ENCODE measurements around the gene CDC42SE2. TPM values are rescaled to one million over a fixed set of nuclear protein-coding genes. Genes with fewer than 3 reads are reported as not detected.
"Not testable (repeated sequence)": the region's sequence is repeated elsewhere in the genome, so short reads cannot be mapped to it uniquely, and the experiment has no call there.

CDC42SE2 gene
- total RNA-seq, 1 experiment from 2014 or later, result 23.2 TPM

DNA sequence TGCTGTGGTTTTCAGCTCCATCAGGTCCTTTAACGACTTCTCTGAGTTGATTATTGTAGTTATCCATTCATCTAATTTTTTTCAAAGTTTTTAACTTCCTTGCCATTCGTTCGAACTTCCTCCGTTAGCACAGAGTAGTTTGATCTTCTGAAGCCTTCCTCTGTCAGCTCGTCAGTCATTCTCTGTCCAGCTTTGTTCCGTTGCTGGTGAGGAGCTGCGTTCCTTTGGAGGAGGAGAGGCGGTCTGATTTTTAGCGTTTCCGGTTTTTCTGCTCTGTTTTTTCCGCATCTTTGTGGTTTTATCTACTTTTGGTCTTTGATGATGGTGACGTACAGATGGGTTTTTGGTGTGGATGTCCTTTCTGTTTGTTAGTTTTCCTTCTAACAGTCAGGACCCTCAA is 72.9 kb downstream of the CDC42SE2 start:
- H3K27me3 ChIP-seq (ENCODE audit: insufficient read depth, low read length); H3K27ac ChIP-seq (ENCODE audit: insufficient read length, low read depth, low read length); H3K27me3 Mint-ChIP-seq (ENCODE audit: low read depth); H3K56ac ChIP-seq (ENCODE audit: insufficient read length, low read depth, low read length); DNase-seq; H3K27ac Mint-ChIP-seq; H3K4ac ChIP-seq (ENCODE audit: low read depth, low read length); H3K23ac ChIP-seq (ENCODE audit: insufficient read length, low read depth, low read length); H3T11ph ChIP-seq (ENCODE audit: low read length); H3K18ac ChIP-seq (ENCODE audit: insufficient read length, low read depth, low read length); H2BK15ac ChIP-seq (ENCODE audit: low read depth, low read length); H3K4me1 ChIP-seq (ENCODE audit: insufficient read depth, low read length); H4K5ac ChIP-seq (ENCODE audit: insufficient read length, low read depth, low read length); H3K4me1 Mint-ChIP-seq; H2AFZ ChIP-seq (ENCODE audit: low read length); H3K79me2 ChIP-seq (ENCODE audit: insufficient read depth, low read length); H4K91ac ChIP-seq (ENCODE audit: insufficient read length, low read depth, low read length); H3K79me1 ChIP-seq (ENCODE audit: insufficient read depth, low read depth, low read length, poor library complexity, severe bottlenecking); H3K23me2 ChIP-seq (ENCODE audit: insufficient read length, low read depth, low read length, poor library complexity, severe bottlenecking); H2BK20ac ChIP-seq (ENCODE audit: low read depth, low read length, poor library complexity, severe bottlenecking); H2BK12ac ChIP-seq (ENCODE audit: insufficient read length, low read depth, low read length); H3K4me3 Mint-ChIP-seq; H3K9ac ChIP-seq (ENCODE audit: extremely low read depth, insufficient read length, low read length); H2AK5ac ChIP-seq (ENCODE audit: insufficient read length, low read length); H3K4me2 ChIP-seq (ENCODE audit: insufficient read depth, insufficient read length, low read length); H3K14ac ChIP-seq (ENCODE audit: insufficient read depth, low read length); H4K8ac ChIP-seq (replicated peaks; ENCODE audit: insufficient read length, low read depth, low read length); H2BK5ac ChIP-seq (ENCODE audit: insufficient read length, low read length); H4K20me1 ChIP-seq (ENCODE audit: control insufficient read depth, insufficient read depth, insufficient read length); H2BK120ac ChIP-seq (ENCODE audit: low read depth, low read length, poor library complexity, severe bottlenecking): not testable (repeated sequence)
- peaks cover 37 to 60% (median 44%) of the 10 kb centered on the region in 3 experiments for H3K36me3 Mint-ChIP-seq (ENCODE audit: insufficient read depth in 1 of 3, low read depth in 3 of 3)
- WGBS (ENCODE audit: extremely low coverage, insufficient read length, low lambda C conversion rate), result no CpG with 5 or more reads among the region's 12 CpGs
- H3K9me3 Mint-ChIP-seq, result peaks cover 54 to 58% of the 10 kb centered on the region in 2 experiments
- H3K9me3 ChIP-seq (ENCODE audit: control insufficient read depth, low read depth, low read length), result peaks cover 12% of the 10 kb centered on the region

DNA sequence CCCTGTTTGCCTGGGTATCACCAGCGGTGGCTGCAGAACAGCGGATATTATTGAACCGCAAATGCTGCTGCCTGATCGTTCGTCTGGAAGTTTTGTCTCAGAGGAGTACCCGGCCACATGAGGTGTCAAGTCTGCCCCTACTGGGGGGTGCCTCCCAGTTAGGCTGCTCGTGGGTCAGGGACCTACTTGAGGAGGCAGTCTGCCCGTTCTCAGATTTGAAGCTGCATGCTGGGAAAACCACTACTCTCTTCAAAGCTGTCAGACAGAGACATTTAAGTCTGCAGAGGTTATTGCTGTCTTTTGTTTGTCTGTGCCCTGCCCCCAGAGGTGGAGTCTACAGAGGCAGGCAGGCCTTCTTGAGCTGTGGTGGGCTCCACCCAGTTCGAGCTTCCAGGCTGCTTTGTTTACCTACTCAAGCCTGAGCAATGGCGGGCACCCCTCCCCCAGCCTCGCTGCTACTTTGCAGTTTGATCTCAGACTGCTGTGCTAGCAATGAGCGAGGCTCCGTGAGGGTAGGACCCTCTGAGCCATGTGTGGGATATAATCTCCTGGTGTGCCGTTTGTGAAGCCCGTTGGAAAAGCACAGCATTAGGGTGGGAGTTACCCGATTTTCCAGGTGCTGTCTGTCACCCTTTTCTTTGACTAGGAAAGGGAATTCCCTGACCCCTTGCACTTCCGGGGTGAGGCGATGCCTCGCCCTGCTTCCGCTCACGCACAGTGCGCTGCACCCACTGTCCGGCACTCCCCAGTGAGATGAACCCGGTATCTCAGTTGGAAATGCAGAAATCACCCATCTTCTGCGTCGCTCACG is 73.6 kb downstream of the CDC42SE2 start:
- H4K5ac ChIP-seq (ENCODE audit: insufficient read length, low read depth, low read length); H3K14ac ChIP-seq (ENCODE audit: insufficient read depth, low read length); H3T11ph ChIP-seq (ENCODE audit: low read length); H4K20me1 ChIP-seq (ENCODE audit: control insufficient read depth, insufficient read depth, insufficient read length); H3K4me2 ChIP-seq (ENCODE audit: insufficient read depth, insufficient read length, low read length); H3K4me3 Mint-ChIP-seq; H3K23ac ChIP-seq (ENCODE audit: insufficient read length, low read depth, low read length); H2BK5ac ChIP-seq (ENCODE audit: insufficient read length, low read length); H2AK5ac ChIP-seq (ENCODE audit: insufficient read length, low read length); H2BK12ac ChIP-seq (ENCODE audit: insufficient read length, low read depth, low read length); H3K79me2 ChIP-seq (ENCODE audit: insufficient read depth, low read length); H3K27ac Mint-ChIP-seq; H3K27me3 ChIP-seq (ENCODE audit: insufficient read depth, low read length); H2BK15ac ChIP-seq (ENCODE audit: low read depth, low read length); H3K9ac ChIP-seq (ENCODE audit: extremely low read depth, insufficient read length, low read length); H3K4me1 ChIP-seq (ENCODE audit: insufficient read depth, low read length); H3K4me1 Mint-ChIP-seq; H2BK20ac ChIP-seq (ENCODE audit: low read depth, low read length, poor library complexity, severe bottlenecking); H3K56ac ChIP-seq (ENCODE audit: insufficient read length, low read depth, low read length); H2AFZ ChIP-seq (ENCODE audit: low read length); H2BK120ac ChIP-seq (ENCODE audit: low read depth, low read length, poor library complexity, severe bottlenecking); H4K8ac ChIP-seq (replicated peaks; ENCODE audit: insufficient read length, low read depth, low read length); H3K18ac ChIP-seq (ENCODE audit: insufficient read length, low read depth, low read length); H4K91ac ChIP-seq (ENCODE audit: insufficient read length, low read depth, low read length); DNase-seq; H3K4ac ChIP-seq (ENCODE audit: low read depth, low read length); H3K79me1 ChIP-seq (ENCODE audit: insufficient read depth, low read depth, low read length, poor library complexity, severe bottlenecking); H3K27me3 Mint-ChIP-seq (ENCODE audit: low read depth); H3K23me2 ChIP-seq (ENCODE audit: insufficient read length, low read depth, low read length, poor library complexity, severe bottlenecking); H3K27ac ChIP-seq (ENCODE audit: insufficient read length, low read depth, low read length): not testable (repeated sequence)
- peaks cover 37 to 60% (median 44%) of the 10 kb centered on the region in 3 experiments for H3K36me3 Mint-ChIP-seq (ENCODE audit: insufficient read depth in 1 of 3, low read depth in 3 of 3)
- no CpG with 5 or more reads among the region's 27 CpGs for WGBS (ENCODE audit: extremely low coverage, insufficient read length, low lambda C conversion rate)
- peaks cover 54 to 58% of the 10 kb centered on the region in 2 experiments for H3K9me3 Mint-ChIP-seq
- peaks cover 12% of the 10 kb centered on the region for H3K9me3 ChIP-seq (ENCODE audit: control insufficient read depth, low read depth, low read length)
